ENCODE data around the gene CDK12. TPM values are rescaled to one million over a fixed set of nuclear protein-coding genes. Genes with fewer than 3 reads are reported as not detected.
"Not testable (repeated sequence)": the region's sequence is repeated elsewhere in the genome, so short reads cannot be mapped to it uniquely, and the experiment has no call there.

CDK12 gene
- total and polyA plus RNA-seq, 7 donors: 3.5 to 25.3 (median 17.8) TPM

DNA sequence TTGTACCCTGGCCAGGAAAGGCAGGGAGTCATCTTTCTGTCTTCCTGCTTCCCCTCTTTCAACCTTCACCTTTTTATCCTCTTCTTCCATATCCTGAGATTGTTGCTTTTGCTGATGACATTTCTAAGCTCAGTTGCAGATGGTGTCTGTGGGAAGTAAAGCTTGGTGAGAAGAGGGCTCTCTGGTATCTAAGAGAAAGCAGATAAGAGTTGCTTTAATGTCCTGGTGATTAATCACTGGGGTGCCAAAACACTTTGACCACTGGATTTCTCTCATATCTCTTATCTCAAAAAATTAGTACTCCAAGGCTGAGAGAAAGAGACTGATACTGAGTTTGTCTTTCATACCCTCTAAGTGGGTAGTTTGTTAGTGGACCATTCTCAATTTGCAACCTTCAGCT lies 75.2 kb downstream of the CDK12 start:
- H3K36me3 ChIP-seq (ENCODE audit: insufficient read depth in 1 of 2, low read depth in 1 of 2): peaks cover 0 to 16% of the 10 kb centered on the region in 2 donors
- H3K4me1 ChIP-seq: no peaks in the 10 kb centered on the region
- no peaks in the 10 kb centered on the region for H3K9me3 ChIP-seq
- H3K4me3 ChIP-seq: no peak overlapping the region
- intact Hi-C loops (cut with DNase I): no loop called here
- H3K27ac ChIP-seq: no peak overlapping the region
- no peaks in the 10 kb centered on the region for H3K27me3 ChIP-seq (ENCODE audit: insufficient read depth in 3 of 3, low read length in 2 of 3)
- TF ChIP-seq, protein P1, sequence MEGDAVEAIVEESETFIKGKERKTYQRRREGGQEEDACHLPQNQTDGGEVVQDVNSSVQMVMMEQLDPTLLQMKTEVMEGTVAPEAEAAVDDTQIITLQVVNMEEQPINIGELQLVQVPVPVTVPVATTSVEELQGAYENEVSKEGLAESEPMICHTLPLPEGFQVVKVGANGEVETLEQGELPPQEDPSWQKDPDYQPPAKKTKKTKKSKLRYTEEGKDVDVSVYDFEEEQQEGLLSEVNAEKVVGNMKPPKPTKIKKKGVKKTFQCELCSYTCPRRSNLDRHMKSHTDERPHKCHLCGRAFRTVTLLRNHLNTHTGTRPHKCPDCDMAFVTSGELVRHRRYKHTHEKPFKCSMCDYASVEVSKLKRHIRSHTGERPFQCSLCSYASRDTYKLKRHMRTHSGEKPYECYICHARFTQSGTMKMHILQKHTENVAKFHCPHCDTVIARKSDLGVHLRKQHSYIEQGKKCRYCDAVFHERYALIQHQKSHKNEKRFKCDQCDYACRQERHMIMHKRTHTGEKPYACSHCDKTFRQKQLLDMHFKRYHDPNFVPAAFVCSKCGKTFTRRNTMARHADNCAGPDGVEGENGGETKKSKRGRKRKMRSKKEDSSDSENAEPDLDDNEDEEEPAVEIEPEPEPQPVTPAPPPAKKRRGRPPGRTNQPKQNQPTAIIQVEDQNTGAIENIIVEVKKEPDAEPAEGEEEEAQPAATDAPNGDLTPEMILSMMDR (IDR thresholded peaks at IDR 0.05): no peak
- ATAC-seq (no peak), DNase-seq (no peak)

DNA sequence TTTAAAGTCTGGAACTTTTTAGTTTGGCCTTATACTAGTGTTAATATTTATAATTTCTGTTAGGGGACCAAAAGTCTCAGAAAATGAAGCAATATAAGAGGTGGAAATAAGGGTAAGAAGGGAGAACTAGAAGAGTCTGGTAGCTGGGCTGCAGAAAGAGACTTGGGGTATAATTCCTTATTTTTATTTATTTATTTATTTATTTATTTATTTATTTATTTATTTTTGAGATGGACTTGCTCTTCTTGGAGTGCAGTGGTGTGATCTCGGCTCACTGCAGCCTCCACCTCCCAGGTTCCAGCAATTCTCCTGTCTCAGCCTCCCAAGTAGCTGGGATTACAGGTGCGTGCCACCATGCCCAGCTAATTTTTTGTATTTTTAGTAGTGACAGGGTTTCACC lies 76.1 kb downstream of the CDK12 start:
- 95 to 100% (median 97%) methylated on average over 2 of the region's 2 CpGs for WGBS, 3 donors
- H3K4me3 ChIP-seq; H3K27ac ChIP-seq; H3K36me3 ChIP-seq (ENCODE audit: insufficient read depth in 1 of 2, low read depth in 1 of 2); H3K4me1 ChIP-seq; H3K9me3 ChIP-seq; ATAC-seq; DNase-seq; H3K27me3 ChIP-seq (ENCODE audit: insufficient read depth in 3 of 3, low read length in 2 of 3); intact Hi-C loops (cut with DNase I): not testable (repeated sequence)

DNA sequence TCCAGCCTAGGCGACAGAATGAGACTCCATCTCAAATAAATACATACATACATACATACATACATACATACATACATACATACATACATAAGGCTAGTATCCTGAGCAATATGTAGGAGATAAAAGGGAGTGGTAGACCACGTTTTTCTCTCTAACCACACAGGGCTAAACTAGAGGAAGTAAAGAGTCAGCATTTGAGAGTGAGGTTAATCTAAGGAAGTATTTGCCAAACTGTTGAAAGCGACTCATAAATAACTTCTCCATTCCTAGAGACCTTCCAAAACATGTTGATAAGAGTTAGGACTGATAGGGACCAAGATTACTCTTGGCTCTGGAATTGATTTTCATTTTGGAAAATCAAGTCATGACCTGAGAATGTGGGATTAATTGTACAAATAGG lies 77.6 kb downstream of the CDK12 start:
- no peaks in the 10 kb centered on the region for H3K9me3 ChIP-seq
- TF ChIP-seq, protein P1 (IDR thresholded peaks at IDR 0.05): no peak
- no peak for ATAC-seq
- H3K4me1 ChIP-seq: no peaks in the 10 kb centered on the region
- 75 to 76% (median 76%) methylated on average over 3 of the region's 3 CpGs for WGBS, 3 donors
- no peaks in the 10 kb centered on the region for H3K27me3 ChIP-seq (ENCODE audit: insufficient read depth in 3 of 3, low read length in 2 of 3)
- H3K36me3 ChIP-seq (ENCODE audit: insufficient read depth in 1 of 2, low read depth in 1 of 2): no peaks in the 10 kb centered on the region
- H3K4me3 ChIP-seq: no peak overlapping the region
- DNase-seq: no peak
- intact Hi-C loops (cut with DNase I): no loop called here
- H3K27ac ChIP-seq: no peak overlapping the region

DNA sequence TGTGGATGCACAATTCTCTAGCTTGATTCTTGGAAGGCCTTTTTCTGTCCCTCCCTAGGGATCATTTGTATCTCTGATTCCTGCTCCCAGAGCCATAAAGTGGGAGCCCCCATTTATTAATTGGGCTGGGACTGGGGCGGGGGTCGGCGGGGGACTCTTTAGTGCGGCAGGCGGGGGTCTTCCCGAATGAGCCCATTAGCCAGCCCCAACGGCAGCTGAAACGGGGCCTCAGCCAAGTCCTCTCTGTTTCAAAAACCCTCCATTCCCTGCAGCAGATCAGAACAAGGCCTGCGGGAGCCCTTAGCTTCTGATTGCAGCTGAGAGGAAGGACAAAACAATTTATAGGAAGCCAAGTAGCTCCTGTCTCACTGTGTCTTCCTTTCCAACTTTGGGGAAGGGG lies 79.3 kb downstream of the CDK12 start:
- TF ChIP-seq, protein P1 (IDR thresholded peaks at IDR 0.05): no peak
- H3K9me3 ChIP-seq: no peaks in the 10 kb centered on the region
- no peak overlapping the region for H3K4me3 ChIP-seq
- ATAC-seq (no peak), DNase-seq (no peak)
- H3K36me3 ChIP-seq (ENCODE audit: insufficient read depth in 1 of 2, low read depth in 1 of 2): peaks cover 0 to 16% of the 10 kb centered on the region in 2 donors
- intact Hi-C loops (cut with DNase I): no loop called here
- 56 to 66% (median 57%) methylated on average over 9 of the region's 9 CpGs for WGBS, 3 donors
- no peak overlapping the region for H3K27ac ChIP-seq
- no peaks in the 10 kb centered on the region for H3K4me1 ChIP-seq
- H3K27me3 ChIP-seq (ENCODE audit: insufficient read depth in 3 of 3, low read length in 2 of 3): no peaks in the 10 kb centered on the region

GRCh38 chr17:39541652-39542051 lies 80.4 kb downstream of the CDK12 start:
- Histone ChIP-seq H3K27ac (no peak overlapping the region), H3K36me3 (ENCODE audit: insufficient read depth in 1 of 2, low read depth in 1 of 2) (peaks cover 0 to 26% of the 10 kb centered on the region in 2 donors), H3K4me1 (no peaks in the 10 kb centered on the region), H3K4me3 (no peak overlapping the region), H3K27me3 (ENCODE audit: insufficient read depth in 3 of 3, low read length in 2 of 3) (no peaks in the 10 kb centered on the region), H3K9me3 (no peaks in the 10 kb centered on the region)
- WGBS, 3 donors: 56 to 75% (median 72%) methylated on average over 6 of the region's 6 CpGs
- ATAC-seq (no peak), DNase-seq (no peak)
- intact Hi-C loops (cut with DNase I): no loop called here
- TF ChIP-seq, protein P1 (IDR thresholded peaks at IDR 0.05): no peak
